ENCODE measurements around the gene MXD1. TPM values are rescaled to one million over a fixed set of nuclear protein-coding genes. Genes with fewer than 3 reads are reported as not detected.

Gene MXD1
- total RNA-seq, 4 donors from 2014 or later, result 12.5 to 18.6 (median 15.7) TPM

GRCh38 chr2:69955029-69955428, 40.1 kb downstream of the MXD1 start:
- TF ChIP-seq CTCF (IDR thresholded peaks at IDR 0.05) (no peak), POLR2A (IDR thresholded peaks at IDR 0.05) (no peak), POLR2AphosphoS5 (IDR thresholded peaks at IDR 0.05) (no peak)
- no peaks in the 10 kb centered on the region for H3K4me1 ChIP-seq
- WGBS, result 86% methylated on average over 7 of the region's 11 CpGs
- H3K27ac ChIP-seq, result no peak overlapping the region
- H3K36me3 ChIP-seq, result no peaks in the 10 kb centered on the region
- H3K27me3 ChIP-seq, result no peaks in the 10 kb centered on the region
- H3K9me3 ChIP-seq, result no peaks in the 10 kb centered on the region
- no peak for DNase-seq (ENCODE audit: low spot score in 2 of 2)
- no peak overlapping the region for H3K4me3 ChIP-seq

- no peaks in the 10 kb centered on the region for H3K36me3 ChIP-seq
- H3K4me3 ChIP-seq, result no peak overlapping the region
- DNase-seq (ENCODE audit: low spot score in 2 of 2), result no peak
- no peaks in the 10 kb centered on the region for H3K9me3 ChIP-seq
- H3K4me1 ChIP-seq, result no peaks in the 10 kb centered on the region
- 92% methylated on average over 6 of the region's 6 CpGs for WGBS
- TF ChIP-seq POLR2AphosphoS5 (IDR thresholded peaks at IDR 0.05) (no peak), EP300 (IDR thresholded peaks at IDR 0.05) (no peak), POLR2A (IDR thresholded peaks at IDR 0.05) (no peak), CTCF (IDR thresholded peaks at IDR 0.05) (no peak)
- no peaks in the 10 kb centered on the region for H3K27me3 ChIP-seq
- H3K27ac ChIP-seq, result no peak overlapping the region
Measured at GRCh38 chr2:69956475-69956979, 41.6 kb downstream of the MXD1 start.

DNA sequence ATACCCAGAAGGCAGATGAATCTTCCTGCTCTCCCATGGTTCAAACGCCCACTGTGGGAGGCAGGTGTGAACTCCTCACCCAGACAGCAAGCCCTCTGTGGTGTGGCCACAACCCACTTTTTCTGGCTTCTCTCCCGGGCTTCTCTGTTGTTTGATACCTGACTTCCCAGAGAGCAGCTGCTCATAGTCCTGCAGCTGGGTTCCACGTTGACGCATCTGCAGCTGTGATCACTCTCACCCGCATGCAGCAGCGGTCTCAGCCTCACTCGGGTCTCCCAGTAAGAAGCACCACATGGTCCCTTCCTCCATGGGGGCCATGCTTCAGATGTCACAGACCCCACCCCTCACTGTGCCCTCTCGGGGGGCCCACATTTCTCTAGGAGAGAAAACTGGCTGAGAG, 43.1 kb downstream of the MXD1 start:
- Histone ChIP-seq H3K36me3 (no peaks in the 10 kb centered on the region), H3K27ac (no peak overlapping the region), H3K9me3 (no peaks in the 10 kb centered on the region), H3K4me3 (no peak overlapping the region), H3K27me3 (no peaks in the 10 kb centered on the region), H3K4me1 (no peaks in the 10 kb centered on the region)
- WGBS, result 53% methylated on average over 8 of the region's 8 CpGs
- no peak for DNase-seq (ENCODE audit: low spot score in 2 of 2)
- TF ChIP-seq POLR2AphosphoS5 (IDR thresholded peaks at IDR 0.05) (no peak), EP300 (IDR thresholded peaks at IDR 0.05) (no peak), CTCF (IDR thresholded peaks at IDR 0.05) (no peak), POLR2A (IDR thresholded peaks at IDR 0.05) (no peak)

- no peaks in the 10 kb centered on the region for H3K9me3 ChIP-seq
- 63% methylated on average over 6 of the region's 6 CpGs for WGBS
- no peak for DNase-seq (ENCODE audit: low spot score in 2 of 2)
Measured at GRCh38 chr2:69958480-69958879, 43.6 kb downstream of the MXD1 start.

GRCh38 chr2:69959425-69959824, 44.5 kb downstream of the MXD1 start:
- Histone ChIP-seq H3K36me3 (no peaks in the 10 kb centered on the region), H3K9me3 (no peaks in the 10 kb centered on the region), H3K27me3 (no peaks in the 10 kb centered on the region), H3K27ac (no peak overlapping the region), H3K4me1 (no peaks in the 10 kb centered on the region), H3K4me3 (no peak overlapping the region)
- WGBS, result 74% methylated on average over 5 of the region's 5 CpGs
- no peak for TF ChIP-seq POLR2AphosphoS5 (IDR thresholded peaks at IDR 0.05)
- no peak for TF ChIP-seq CTCF (IDR thresholded peaks at IDR 0.05)
- TF ChIP-seq POLR2A (IDR thresholded peaks at IDR 0.05), result no peak
- TF ChIP-seq EP300 (IDR thresholded peaks at IDR 0.05), result no peak
- DNase-seq (ENCODE audit: low spot score in 2 of 2), result no peak

More at GRCh38 chr2:69958480-69958879, 43.6 kb downstream of the MXD1 start:
- Histone ChIP-seq H3K27me3 (no peaks in the 10 kb centered on the region), H3K27ac (no peak overlapping the region), H3K4me3 (no peak overlapping the region), H3K36me3 (no peaks in the 10 kb centered on the region), H3K4me1 (no peaks in the 10 kb centered on the region)
- TF ChIP-seq EP300 (IDR thresholded peaks at IDR 0.05) (no peak), POLR2A (IDR thresholded peaks at IDR 0.05) (no peak), POLR2AphosphoS5 (IDR thresholded peaks at IDR 0.05) (no peak), CTCF (IDR thresholded peaks at IDR 0.05) (no peak)
